ENCODE data around the gene C3orf18.
A peak's percentile ranks its signal among the peaks of the same experiment; 100 is the strongest.

C3orf18 gene
- 10.9 reads per million, percentile 33 among the genes with 10 or more reads in this experiment for total RNA-seq

GRCh38 chr3:50567386-50568167 lies at the start of gene C3orf18:
Gene C3orf18, minus strand, starts transcription at chr3:50567747. Its CDS starts 2,048 bp downstream, at chr3:50565699.
- peak; percentile 91 for DNase-seq

GRCh38 chr3:50616770-50617095 lies 49.2 kb upstream of the C3orf18 start:
- peak; percentile 93 for DNase-seq

GRCh38 chr3:50616003-50616769 lies 48.6 kb upstream of the C3orf18 start:
- peak; percentile 81 for DNase-seq

- no peak for DNase-seq
Measured at GRCh38 chr3:50615190-50615589, 47.6 kb upstream of the C3orf18 start.

- DNase-seq: no peak
Measured at GRCh38 chr3:50612970-50613846, 45.7 kb upstream of the C3orf18 start.

- DNase-seq: no peak
Measured at GRCh38 chr3:50612234-50612882, 44.8 kb upstream of the C3orf18 start.

GRCh38 chr3:50611464-50612233 lies 44.1 kb upstream of the C3orf18 start, which contains the start of gene CISH:
Gene CISH, minus strand, starts transcription at chr3:50611774. Its CDS starts 124 bp downstream, at chr3:50611650.
- peak; percentile 86 for DNase-seq

- DNase-seq: no peak
Measured at GRCh38 chr3:50610992-50611463, 43.5 kb upstream of the C3orf18 start.

GRCh38 chr3:50610181-50610971 lies 42.8 kb upstream of the C3orf18 start:
- DNase-seq: no peak

- no peak for DNase-seq
Measured at GRCh38 chr3:50609763-50610085, 42.2 kb upstream of the C3orf18 start.

- DNase-seq: no peak
Measured at GRCh38 chr3:50609071-50609762, 41.7 kb upstream of the C3orf18 start.

- no peak for DNase-seq
Measured at GRCh38 chr3:50608278-50608677, 40.7 kb upstream of the C3orf18 start.

- no peak for DNase-seq
Measured at GRCh38 chr3:50607271-50608091, 39.9 kb upstream of the C3orf18 start.

GRCh38 chr3:50606596-50606995 lies 39.0 kb upstream of the C3orf18 start:
- no peak for DNase-seq

- DNase-seq: no peak
Measured at GRCh38 chr3:50605901-50606326, 38.4 kb upstream of the C3orf18 start.

GRCh38 chr3:50604628-50605588 lies 37.4 kb upstream of the C3orf18 start:
- DNase-seq: no peak

- DNase-seq: no peak
Measured at GRCh38 chr3:50604110-50604621, 36.6 kb upstream of the C3orf18 start.

All from effector CD4-positive, alpha-beta T cell (primary cell).